22Rv1 (cell line): ENCODE measurements around the gene ZNF462.

ENCODE experiments used
- H3K27ac ChIP-seq: fragments of 450-650 bp; 2 replicates; pipeline ENCODE4 v1.5.1; 2017
- ZFX ChIP-seq: fragments of 450-650 bp; IDR thresholded peaks from 2 replicates; pipeline ENCODE4 v1.6.1; 2017; ENCODE audit warnings: antibody characterized with exemption, borderline replicate concordance
- TF ChIP-seq, protein P1 (sequence below): fragments of 450-650 bp; IDR thresholded peaks from 2 replicates; pipeline ENCODE4 v1.5.1; 2017; ENCODE audit warnings: mild to moderate bottlenecking

The ZNF462 gene

DNA sequence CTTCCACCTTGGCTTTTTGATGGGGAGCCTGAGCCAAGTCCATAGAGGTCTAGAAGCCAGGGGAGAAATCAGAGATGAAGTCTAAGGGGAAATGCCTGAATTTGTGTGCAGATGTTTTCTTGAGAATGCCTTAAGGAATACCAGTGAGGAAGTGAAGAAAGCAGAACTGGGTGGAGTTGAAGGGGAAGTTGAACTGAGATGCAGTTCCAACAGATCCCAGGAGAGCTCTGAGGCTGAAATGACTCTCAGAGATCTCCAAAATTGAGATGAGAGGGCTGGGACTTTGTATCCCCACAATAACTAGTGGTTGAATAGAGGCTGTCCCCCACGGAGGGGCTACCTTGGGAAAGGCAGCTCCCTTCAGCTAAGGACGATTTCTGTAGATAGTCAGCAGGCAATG lies 197.1 kb downstream of the ZNF462 start:
- TF ChIP-seq ZFX: no peak
- TF ChIP-seq, protein P1, sequence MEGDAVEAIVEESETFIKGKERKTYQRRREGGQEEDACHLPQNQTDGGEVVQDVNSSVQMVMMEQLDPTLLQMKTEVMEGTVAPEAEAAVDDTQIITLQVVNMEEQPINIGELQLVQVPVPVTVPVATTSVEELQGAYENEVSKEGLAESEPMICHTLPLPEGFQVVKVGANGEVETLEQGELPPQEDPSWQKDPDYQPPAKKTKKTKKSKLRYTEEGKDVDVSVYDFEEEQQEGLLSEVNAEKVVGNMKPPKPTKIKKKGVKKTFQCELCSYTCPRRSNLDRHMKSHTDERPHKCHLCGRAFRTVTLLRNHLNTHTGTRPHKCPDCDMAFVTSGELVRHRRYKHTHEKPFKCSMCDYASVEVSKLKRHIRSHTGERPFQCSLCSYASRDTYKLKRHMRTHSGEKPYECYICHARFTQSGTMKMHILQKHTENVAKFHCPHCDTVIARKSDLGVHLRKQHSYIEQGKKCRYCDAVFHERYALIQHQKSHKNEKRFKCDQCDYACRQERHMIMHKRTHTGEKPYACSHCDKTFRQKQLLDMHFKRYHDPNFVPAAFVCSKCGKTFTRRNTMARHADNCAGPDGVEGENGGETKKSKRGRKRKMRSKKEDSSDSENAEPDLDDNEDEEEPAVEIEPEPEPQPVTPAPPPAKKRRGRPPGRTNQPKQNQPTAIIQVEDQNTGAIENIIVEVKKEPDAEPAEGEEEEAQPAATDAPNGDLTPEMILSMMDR: no peak
- H3K27ac ChIP-seq: no peak overlapping the region
